SK-N-SH (cell line): ENCODE results near the gene HPCAL4. TPM values are rescaled to one million over a fixed set of nuclear protein-coding genes. Genes with fewer than 3 reads are reported as not detected.

Experiments
- CTCF ChIA-PET: fragments of 300-600, 350-600 bp; formaldehyde crosslinking; extraction: SDS; loops from one replicate; lab custom pipeline; 2021; lab: Yijun Ruan, JAX
- POLR2A ChIA-PET: fragments of 350-600 bp; sonication (Branson Sonifier 250); formaldehyde crosslinking; extraction: SDS; loops from one replicate; lab custom pipeline; 2020; ENCODE audit warnings: antibody characterized with exemption, inconsistent platforms; lab: Yijun Ruan, JAX
- DNase-seq: peaks from one replicate; pipeline ENCODE4 v3.0.0; 2012
- H2AFZ ChIP-seq: fragments of 200-600 bp; sonication (generic); 2 replicates; pipeline ENCODE4 v1.8.1; 2016; ENCODE audit warnings: antibody characterized with exemption, mild to moderate bottlenecking, low read depth
- H3F3A ChIP-seq: fragments of 200-600 bp; sonication (generic); replicated peaks from 2 replicates; pipeline ENCODE3; 2016; ENCODE audit warnings: antibody characterized with exemption, mild to moderate bottlenecking; ENCODE audit not compliant: insufficient read depth
- H3K27ac ChIP-seq, 2 experiments: fragments of 200-500 bp in 1 of 2; fragments of 200-600 bp in 1 of 2; sonication (Bioruptor generic) in 1 of 2; sonication (generic), shearing (Covaris generic) in 1 of 2; 2 replicates each; pipeline versions ENCODE4 v1.5.1 to v1.6.1; 2014 to 2016; ENCODE audit warnings: low read depth in 2 of 2, inconsistent platforms in 1 of 2, low read length in 1 of 2, mild to moderate bottlenecking in 1 of 2, mixed read lengths in 1 of 2
- H3K27me3 ChIP-seq: fragments of 200-600 bp; sonication (generic), shearing (Covaris generic); 2 replicates; pipeline ENCODE4 v1.6.1; 2016; ENCODE audit warnings: mixed run types; ENCODE audit not compliant: insufficient read depth
- H3K36me3 ChIP-seq, 2 experiments: fragments of 200-500 bp in 1 of 2; fragments of 200-600 bp in 1 of 2; sonication (Bioruptor generic) in 1 of 2; sonication (generic) in 1 of 2; replicated peaks in 1 of 2; 2 replicates each; pipeline versions ENCODE3 to v1.5.1; 2014 to 2016; ENCODE audit warnings: low read length in 1 of 2, mild to moderate bottlenecking in 1 of 2; ENCODE audit not compliant: insufficient read depth in 2 of 2, control insufficient read depth in 1 of 2
- H3K4me1 ChIP-seq, 2 experiments: fragments of 200-500 bp in 1 of 2; fragments of 200-600 bp in 1 of 2; sonication (Bioruptor generic) in 1 of 2; sonication (generic), shearing (Covaris generic) in 1 of 2; 2 replicates each; pipeline versions ENCODE4 v1.5.1 to v1.6.1; 2014 to 2016; ENCODE audit warnings: low read depth in 1 of 2, low read length in 1 of 2, mixed run types in 1 of 2; ENCODE audit not compliant: insufficient read depth in 2 of 2, control insufficient read depth in 1 of 2
- H3K4me2 ChIP-seq: fragments of 200-600 bp; sonication (generic), shearing (Covaris generic); 2 replicates; pipeline ENCODE4 v1.6.1; 2017; ENCODE audit warnings: mixed run types
- H3K4me3 ChIP-seq, 2 experiments: fragments of 200-500 bp in 1 of 2; fragments of 200-600 bp in 1 of 2; sonication (Bioruptor generic) in 1 of 2; sonication (generic), shearing (Covaris generic) in 1 of 2; 2 replicates each; pipeline versions ENCODE4 v1.5.1 to v1.8.1; 2014 to 2016; ENCODE audit warnings: low read depth in 2 of 2, inconsistent platforms in 1 of 2, low read length in 1 of 2, mild to moderate bottlenecking in 1 of 2, mixed read lengths in 1 of 2, moderate library complexity in 1 of 2
- H3K79me2 ChIP-seq: fragments of 200-600 bp; sonication (generic); 2 replicates; pipeline ENCODE4 v1.8.1; 2017; ENCODE audit warnings: mild to moderate bottlenecking; ENCODE audit not compliant: insufficient read depth
- H3K9ac ChIP-seq: fragments of 200-600 bp; sonication (generic); 2 replicates; pipeline ENCODE4 v1.6.1; 2017; ENCODE audit warnings: mixed run types
- H3K9me2 ChIP-seq: fragments of 200-600 bp; sonication (generic); 2 replicates; pipeline ENCODE4 v1.6.1; 2017; ENCODE audit warnings: mixed run types
- H3K9me3 ChIP-seq: fragments of 200-600 bp; sonication (generic); 2 replicates; pipeline ENCODE4 v1.6.1; 2017; ENCODE audit warnings: mixed run types, mild to moderate bottlenecking, moderate library complexity
- H4K20me1 ChIP-seq: fragments of 200-600 bp; sonication (generic); 2 replicates; pipeline ENCODE4 v1.6.1; 2017; ENCODE audit warnings: mild to moderate bottlenecking, mixed run types; ENCODE audit not compliant: insufficient read depth
- EZH2phosphoT487 ChIP-seq: fragments of 200-600 bp; sonication (generic); IDR thresholded peaks from 2 replicates; pipeline ENCODE4 v1.6.1; 2017; ENCODE audit warnings: low read depth, mixed run types, mild to moderate bottlenecking, antibody characterized with exemption, moderate library complexity, borderline replicate concordance
- FOXM1 ChIP-seq: IDR thresholded peaks from 2 replicates; pipeline ENCODE4 v1.4.0; 2012; ENCODE audit warnings: low read depth, mild to moderate bottlenecking
- MXI1 ChIP-seq: IDR thresholded peaks from 2 replicates; pipeline ENCODE4 v1.6.1; 2012; ENCODE audit warnings: mild to moderate bottlenecking, low read depth, low read length, improper control_type of control experiment
- POLR2AphosphoS5 ChIP-seq: IDR thresholded peaks from 2 replicates; pipeline ENCODE4 v1.6.1; 2012; ENCODE audit warnings: low read depth, low read length
- RCOR1 ChIP-seq: fragments of 150-350 bp; IDR thresholded peaks from 2 replicates; pipeline ENCODE4 v1.6.1; 2017; ENCODE audit warnings: antibody characterized with exemption, low read length
- SIN3A ChIP-seq: IDR thresholded peaks from 2 replicates; pipeline ENCODE4 v1.6.1; 2012; ENCODE audit warnings: low read depth, mild to moderate bottlenecking, low read length, moderate library complexity, borderline replicate concordance
- WGBS: methylation state at CpG from one replicate; pipeline ENCODE4 v1.1.6; 2017; ENCODE audit warnings: low lambda C conversion rate; 5-methylcytosine and 5-hydroxymethylcytosine counted together
- polyA plus RNA-seq, 3 experiments: library from polyadenylated mRNA; depleted of rRNA; stranded (reverse); fragments of >200 nt; gene quantifications; 2 replicates each; pipeline ENCODE4 v1.2.3, GENCODE V29; 2012
- TF ChIP-seq, protein P1 (sequence below): fragments of 200-600 bp; sonication (generic); IDR thresholded peaks from 2 replicates; pipeline ENCODE4 v1.6.1; 2017; ENCODE audit warnings: antibody characterized with exemption, mild to moderate bottlenecking, moderate library complexity
- TF ChIP-seq, protein P2 (sequence below): fragments of 150-350 bp; IDR thresholded peaks from 2 replicates; pipeline ENCODE4 v1.6.1; 2016; ENCODE audit warnings: mild to moderate bottlenecking, low read depth, low read length

HPCAL4 gene
- polyA plus RNA-seq, 1 of the 3 experiments (the other 2 are of a cell fraction) = 0.15 TPM

DNA sequence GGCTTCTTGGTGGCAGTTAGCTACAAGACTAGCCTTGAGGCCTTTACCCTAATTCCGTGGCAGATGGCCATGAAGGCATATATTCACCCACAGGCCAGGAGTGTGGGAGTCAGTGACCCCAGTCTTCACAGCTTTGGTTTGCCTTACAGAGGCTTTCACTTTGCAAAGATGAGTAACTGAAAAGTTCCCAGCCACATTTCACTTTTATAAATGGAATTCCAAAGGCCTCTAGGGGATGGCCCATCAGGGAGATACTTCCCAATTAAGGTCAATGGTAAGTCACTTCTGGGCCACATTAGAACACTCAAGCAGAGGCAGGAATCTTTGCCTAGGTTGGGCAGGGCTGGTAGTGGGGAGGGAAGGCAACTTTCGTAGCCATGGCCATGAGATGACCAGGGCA lies 38.7 kb downstream of the HPCAL4 start:
- Histone ChIP-seq H3K27ac (no peak overlapping the region), H4K20me1 (no peaks in the 10 kb centered on the region), H3K9me3 (no peaks in the 10 kb centered on the region), H3K79me2 (no peaks in the 10 kb centered on the region), H3K27me3 (no peaks in the 10 kb centered on the region), H3K4me3 (no peak overlapping the region), H3F3A (no peaks in the 10 kb centered on the region), H3K4me2 (no peak overlapping the region), H3K4me1 (peaks cover 0 to 54% of the 10 kb centered on the region in 2 experiments; a peak in 2 of 4 replicates), H3K36me3 (no peaks in the 10 kb centered on the region), H2AFZ (no peak overlapping the region), H3K9ac (no peak overlapping the region), H3K9me2 (no peaks in the 10 kb centered on the region)
- TF ChIP-seq, protein P1, sequence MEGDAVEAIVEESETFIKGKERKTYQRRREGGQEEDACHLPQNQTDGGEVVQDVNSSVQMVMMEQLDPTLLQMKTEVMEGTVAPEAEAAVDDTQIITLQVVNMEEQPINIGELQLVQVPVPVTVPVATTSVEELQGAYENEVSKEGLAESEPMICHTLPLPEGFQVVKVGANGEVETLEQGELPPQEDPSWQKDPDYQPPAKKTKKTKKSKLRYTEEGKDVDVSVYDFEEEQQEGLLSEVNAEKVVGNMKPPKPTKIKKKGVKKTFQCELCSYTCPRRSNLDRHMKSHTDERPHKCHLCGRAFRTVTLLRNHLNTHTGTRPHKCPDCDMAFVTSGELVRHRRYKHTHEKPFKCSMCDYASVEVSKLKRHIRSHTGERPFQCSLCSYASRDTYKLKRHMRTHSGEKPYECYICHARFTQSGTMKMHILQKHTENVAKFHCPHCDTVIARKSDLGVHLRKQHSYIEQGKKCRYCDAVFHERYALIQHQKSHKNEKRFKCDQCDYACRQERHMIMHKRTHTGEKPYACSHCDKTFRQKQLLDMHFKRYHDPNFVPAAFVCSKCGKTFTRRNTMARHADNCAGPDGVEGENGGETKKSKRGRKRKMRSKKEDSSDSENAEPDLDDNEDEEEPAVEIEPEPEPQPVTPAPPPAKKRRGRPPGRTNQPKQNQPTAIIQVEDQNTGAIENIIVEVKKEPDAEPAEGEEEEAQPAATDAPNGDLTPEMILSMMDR = no peak
- TF ChIP-seq EZH2phosphoT487 = no peak
- no peak for TF ChIP-seq MXI1
- TF ChIP-seq FOXM1 = no peak
- TF ChIP-seq, protein P2, sequence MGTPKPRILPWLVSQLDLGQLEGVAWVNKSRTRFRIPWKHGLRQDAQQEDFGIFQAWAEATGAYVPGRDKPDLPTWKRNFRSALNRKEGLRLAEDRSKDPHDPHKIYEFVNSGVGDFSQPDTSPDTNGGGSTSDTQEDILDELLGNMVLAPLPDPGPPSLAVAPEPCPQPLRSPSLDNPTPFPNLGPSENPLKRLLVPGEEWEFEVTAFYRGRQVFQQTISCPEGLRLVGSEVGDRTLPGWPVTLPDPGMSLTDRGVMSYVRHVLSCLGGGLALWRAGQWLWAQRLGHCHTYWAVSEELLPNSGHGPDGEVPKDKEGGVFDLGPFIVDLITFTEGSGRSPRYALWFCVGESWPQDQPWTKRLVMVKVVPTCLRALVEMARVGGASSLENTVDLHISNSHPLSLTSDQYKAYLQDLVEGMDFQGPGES = no peak
- no peak for TF ChIP-seq RCOR1
- TF ChIP-seq SIN3A = no peak
- 73% methylated on average over 2 of the region's 2 CpGs for WGBS
- POLR2A ChIA-PET = interaction anchor here (1.4 kb wide), 1 partner anchor 46 kb away, joined by 6 read pairs; no protein-coding TSS in a partner anchor
- CTCF ChIA-PET = interaction anchor here (0.9 to 15.4 kb wide), 17 partner anchors 9 to 80 kb away, joined by 3 to 459 read pairs (median 6); partner anchors contain the start of genes HPCAL4 and NT5C1A
- no peak for DNase-seq

DNA sequence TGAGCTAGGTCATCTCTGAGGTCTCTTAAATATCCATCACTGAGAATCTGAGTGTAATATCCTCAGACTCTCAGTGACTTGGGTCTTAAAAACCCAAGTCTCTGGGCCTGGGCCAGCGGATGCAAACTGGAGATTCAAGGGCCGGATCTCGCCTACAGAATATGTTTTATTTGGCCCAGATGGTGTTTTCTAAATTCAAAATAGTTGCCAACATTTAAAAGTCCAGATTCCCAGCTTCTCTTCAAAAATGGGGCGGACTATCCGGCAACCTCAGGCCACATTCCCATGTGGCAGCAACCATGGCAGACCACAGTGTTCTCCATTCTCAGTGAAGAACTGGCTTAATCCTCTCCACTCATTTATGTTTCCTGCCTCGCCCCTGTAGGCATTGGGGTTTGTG lies 39.1 kb downstream of the HPCAL4 start:
- H3K9me3 ChIP-seq = no peaks in the 10 kb centered on the region
- H2AFZ ChIP-seq = no peak overlapping the region
- H3K27ac ChIP-seq = no peak overlapping the region
- no peak overlapping the region for H3K9ac ChIP-seq
- TF ChIP-seq POLR2AphosphoS5 = no peak
- H3K79me2 ChIP-seq = no peaks in the 10 kb centered on the region
- no peaks in the 10 kb centered on the region for H3K9me2 ChIP-seq
- no peak overlapping the region for H3K4me3 ChIP-seq
- peaks cover 0 to 54% of the 10 kb centered on the region in 2 experiments; a peak in 2 of 4 replicates for H3K4me1 ChIP-seq
- H4K20me1 ChIP-seq = no peaks in the 10 kb centered on the region
- DNase-seq = no peak
- no peaks in the 10 kb centered on the region for H3K36me3 ChIP-seq
- no peaks in the 10 kb centered on the region for H3K27me3 ChIP-seq
- no peaks in the 10 kb centered on the region for H3F3A ChIP-seq
- CTCF ChIA-PET = interaction anchor here (0.9 to 15.4 kb wide), 8 partner anchors 8 to 62 kb away, joined by 3 to 459 read pairs (median 12); partner anchors contain the start of genes HPCAL4 and NT5C1A
- 82% methylated on average over 6 of the region's 6 CpGs for WGBS
- H3K4me2 ChIP-seq = no peak overlapping the region
- POLR2A ChIA-PET = no interaction called here
